HG02840 (cell line): ENCODE data around the gene SETDB2.

Source experiments
- ATAC-seq: cut with Tn5 transposase; IDR thresholded peaks from one replicate; pipeline ENCODE4 v1.9.1; 2021; ENCODE audit warnings: mild to moderate bottlenecking, moderate library complexity, moderate number of reproducible peaks; ENCODE audit not compliant: unreplicated experiment, low FRiP score

SETDB2 gene

DNA sequence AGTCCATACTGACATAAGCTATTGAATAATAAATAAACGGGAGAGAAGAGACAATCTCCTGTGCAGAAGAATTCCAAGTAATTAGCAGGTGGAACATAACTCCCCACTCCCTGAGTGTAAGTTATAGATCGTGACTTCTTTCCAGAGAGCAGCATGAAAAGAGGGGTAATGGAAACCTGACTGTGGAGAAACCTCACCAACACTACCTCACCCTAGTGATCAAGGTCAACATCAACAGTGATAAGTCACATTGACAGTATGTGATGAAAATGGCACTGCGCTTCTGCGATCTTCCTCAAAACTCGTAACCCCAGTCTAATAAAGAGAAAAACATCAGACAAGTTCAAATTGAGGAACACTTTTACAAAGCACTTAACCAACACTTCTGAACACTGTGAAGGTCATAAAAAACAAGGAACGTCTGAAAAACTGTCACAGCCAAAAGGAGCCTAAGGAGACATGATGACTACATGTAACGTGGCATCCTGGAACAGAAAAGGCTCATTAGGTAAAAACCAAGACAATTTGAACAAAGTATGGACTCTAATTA, 20.0 kb upstream of the SETDB2 start:
- no peak for ATAC-seq

DNA sequence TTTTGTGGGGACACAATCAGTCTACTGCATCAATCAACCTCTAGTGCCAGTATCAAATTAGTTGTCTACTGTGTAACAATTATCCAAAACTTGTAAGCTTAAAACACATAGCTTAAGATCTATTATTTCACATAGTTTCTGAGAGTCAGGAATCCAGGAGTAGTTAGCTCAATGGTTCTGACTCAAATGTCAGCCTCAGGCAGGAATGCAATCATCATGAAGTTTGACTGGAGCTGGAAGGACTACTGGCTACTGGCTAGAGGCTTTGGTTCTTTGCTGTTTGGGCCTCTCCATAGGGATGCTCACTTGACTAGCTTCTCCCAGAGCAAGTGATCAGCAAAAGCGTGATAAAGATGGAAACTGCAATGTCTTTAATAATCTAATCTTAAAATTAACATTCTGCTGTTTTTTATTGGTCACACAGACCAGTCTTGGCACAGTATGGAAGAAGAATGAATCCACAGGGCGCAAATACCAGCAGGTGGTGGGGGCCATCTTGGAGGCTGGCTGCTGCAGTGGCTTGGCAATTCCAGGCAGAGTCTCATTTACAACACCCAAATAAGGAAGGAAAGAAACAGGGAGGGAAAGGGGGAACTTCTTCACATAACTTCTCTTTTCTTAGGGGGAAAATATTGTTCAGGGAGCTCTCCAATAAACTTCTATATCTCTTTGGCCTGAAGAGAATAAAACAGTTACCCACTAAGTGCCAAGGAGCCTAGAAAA, 15.9 kb upstream of the SETDB2 start:
- ATAC-seq: no peak

DNA sequence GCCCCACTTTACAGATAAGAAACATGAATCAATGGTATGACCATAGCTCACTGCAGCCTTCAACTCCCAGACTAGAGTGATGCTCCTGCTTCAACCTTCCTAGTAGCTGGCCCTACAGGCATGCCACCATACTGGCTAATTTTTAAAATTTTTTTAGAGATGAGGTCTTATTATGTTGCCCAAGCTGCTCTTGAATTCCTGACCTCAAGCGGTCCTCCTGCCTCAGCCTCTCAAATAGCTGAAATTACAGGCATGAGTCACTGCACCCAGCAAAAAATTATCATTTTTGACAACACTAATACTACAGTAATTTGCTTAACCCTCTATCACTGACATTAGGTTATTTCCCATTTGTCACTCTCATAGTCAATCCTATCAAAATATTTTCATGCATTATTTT, 15.0 kb upstream of the SETDB2 start:
- ATAC-seq: no peak

DNA sequence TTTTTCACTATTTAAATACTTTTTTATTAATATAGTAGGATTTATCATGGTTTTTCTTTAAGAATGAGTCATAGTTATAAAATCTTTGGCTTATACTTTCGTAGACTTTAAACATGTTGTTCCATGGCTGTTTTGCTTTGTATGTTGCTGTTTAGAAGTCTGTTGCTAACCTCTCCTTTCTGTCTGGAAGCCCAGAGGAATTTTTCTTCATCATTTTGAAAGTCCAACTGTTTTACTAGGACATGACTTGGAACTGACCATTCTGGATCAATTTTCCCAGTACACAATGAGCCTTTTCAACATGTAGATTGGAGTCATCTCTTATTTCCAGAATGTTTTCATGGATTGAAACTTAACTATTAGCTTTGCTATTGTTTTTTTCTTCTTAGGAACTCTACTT, 8.1 kb upstream of the SETDB2 start:
- ATAC-seq: no peak

- ATAC-seq: no peak
Measured at GRCh38 chr13:49436890-49437289, 7.2 kb upstream of the SETDB2 start.

DNA sequence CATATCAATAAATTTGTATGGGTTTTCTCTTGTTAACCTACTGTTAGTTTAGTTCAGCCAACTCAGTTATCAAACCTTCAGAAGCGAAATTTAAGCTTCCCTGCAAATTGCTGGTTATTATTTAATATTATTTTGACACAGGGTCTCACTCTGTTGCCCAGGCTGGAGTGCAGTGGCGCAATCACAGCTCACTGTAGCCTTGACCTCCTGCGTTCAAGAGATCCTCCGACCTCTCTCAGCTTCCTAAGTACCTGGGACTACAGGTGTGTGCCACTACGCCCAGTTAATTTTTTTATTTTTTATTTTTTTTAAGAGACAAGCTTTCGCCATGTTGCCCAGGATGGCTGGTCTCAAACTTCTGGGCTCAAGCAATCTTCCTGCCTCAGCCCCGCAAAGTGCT, 6.4 kb upstream of the SETDB2 start:
- ATAC-seq: no peak

GRCh38 chr13:49439609-49440008, 4.5 kb upstream of the SETDB2 start:
- no peak for ATAC-seq

DNA sequence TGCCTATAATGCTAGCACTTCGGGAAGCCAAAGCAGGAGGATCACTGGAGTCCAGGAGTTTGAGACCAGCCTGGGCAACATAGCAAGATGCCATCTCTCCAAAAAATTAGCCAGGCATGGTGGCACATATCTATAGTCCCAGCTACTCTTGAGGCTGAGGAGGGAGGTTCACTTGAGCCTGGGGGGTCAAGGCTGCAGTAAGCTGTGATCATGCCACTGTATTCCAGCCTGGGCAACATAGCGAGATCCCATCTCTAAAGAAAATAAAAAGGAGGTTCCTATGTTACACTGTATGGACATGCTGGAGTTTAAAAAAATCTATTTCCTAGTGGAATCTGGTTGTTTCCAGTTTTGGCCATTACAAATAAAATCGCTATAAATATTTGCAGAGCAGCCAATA, 2.8 kb upstream of the SETDB2 start:
- ATAC-seq: no peak

DNA sequence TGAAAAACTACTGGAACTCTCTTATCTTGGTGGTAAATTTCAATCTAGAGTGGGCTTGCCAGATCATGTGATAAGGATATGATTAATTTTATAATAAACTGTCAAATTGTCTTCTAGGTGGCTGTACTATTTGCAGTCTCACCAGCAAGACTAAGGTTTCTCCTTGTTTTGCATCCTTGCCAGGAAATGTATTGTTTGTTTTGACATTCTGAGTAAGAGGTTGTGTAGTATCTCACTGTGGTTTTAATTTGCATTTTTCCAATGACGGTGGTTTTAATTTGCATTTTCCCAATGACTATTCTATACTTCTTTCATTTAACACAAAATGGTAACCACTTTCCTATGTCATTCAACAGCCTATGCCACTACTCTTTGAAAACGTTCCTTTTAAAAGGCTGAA, 2.2 kb upstream of the SETDB2 start:
- ATAC-seq: no peak

GRCh38 chr13:49443357-49443703, 744 bp upstream of the SETDB2 start:
- ATAC-seq: no peak

DNA sequence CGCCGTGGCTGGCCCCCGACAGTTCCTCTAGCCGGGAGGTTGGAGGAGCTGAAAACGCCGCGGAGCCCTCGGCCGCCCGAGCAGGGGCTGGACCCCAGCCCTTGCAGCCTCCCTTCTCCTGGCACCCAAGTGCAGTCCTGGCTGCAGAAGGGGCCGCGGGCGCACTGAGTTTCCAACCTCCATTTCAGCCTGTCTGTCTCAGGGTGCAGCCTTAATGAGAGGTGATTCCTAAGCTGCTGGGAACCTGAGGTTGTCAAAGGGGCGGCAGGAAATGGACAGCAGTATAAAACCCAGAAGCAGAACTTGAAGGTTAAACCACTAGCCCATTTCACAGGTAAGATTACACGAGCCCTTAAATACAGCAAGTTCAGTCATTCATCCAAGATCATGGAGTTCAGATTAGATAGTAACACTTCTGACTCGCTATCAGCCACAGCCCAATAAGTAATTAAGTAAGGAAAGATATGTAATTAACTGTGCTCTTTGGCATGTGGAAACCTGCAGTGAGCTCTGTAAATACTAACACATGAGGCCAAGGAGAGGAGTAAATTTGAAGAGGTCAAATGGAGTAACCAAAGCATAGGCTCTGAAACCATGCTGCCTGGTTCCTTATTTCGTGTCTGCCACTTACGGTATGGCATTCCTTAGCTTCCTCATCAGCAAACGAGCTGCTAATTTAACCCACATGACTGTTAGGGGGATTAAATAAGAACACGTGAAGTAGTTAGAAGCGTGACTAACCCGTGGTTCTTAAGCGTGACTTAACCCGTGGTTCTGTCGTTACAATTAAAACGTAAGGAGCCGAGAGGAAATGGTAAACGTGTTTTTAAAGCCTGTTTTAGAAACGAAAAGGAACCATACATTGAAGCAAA, 686 bp downstream of the SETDB2 start:
- ATAC-seq: peak; percentile 9

DNA sequence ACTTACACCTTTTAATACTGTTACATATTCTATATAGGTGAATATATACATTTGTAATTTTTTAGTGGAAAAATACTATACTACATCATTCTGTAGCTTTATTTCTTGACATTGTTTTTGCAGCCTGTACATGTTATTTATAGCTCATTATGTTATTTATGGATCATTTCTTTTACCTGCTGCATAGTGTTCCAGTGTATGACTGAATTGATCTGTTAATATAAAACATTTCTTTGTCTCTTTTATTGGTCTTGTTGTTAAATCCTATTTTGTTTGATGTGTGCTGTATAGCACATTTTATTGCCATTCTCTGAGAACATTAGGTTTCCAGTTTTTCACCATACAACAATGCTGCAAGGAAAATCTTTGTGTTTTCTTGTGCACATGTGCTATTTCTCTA, 2.4 kb downstream of the SETDB2 start:
- no peak for ATAC-seq

GRCh38 chr13:49448753-49449152, 4.7 kb downstream of the SETDB2 start:
- ATAC-seq: no peak

GRCh38 chr13:49450105-49450819, 6.2 kb downstream of the SETDB2 start:
- ATAC-seq: no peak

- no peak for ATAC-seq
Measured at GRCh38 chr13:49452725-49453457, 8.8 kb downstream of the SETDB2 start.

DNA sequence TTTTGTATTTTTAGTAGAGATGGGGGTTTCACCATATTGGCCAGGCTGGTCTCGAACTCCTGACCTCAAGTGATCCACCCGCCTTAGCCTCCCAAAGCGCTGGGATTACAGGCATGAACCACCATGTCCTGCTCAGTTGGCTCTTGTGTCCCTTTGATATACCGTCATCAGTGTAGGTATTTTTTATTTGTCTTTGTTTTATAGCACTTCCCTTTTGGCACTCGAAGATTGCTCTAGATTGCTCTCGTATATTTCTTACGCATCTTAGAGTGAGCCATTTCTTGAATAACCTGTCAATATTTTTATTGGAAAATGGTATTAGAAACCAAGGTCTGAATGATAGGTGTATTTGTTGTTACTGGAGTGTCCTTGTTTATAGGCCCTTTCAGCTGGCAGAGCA, 9.4 kb downstream of the SETDB2 start:
- no peak for ATAC-seq

DNA sequence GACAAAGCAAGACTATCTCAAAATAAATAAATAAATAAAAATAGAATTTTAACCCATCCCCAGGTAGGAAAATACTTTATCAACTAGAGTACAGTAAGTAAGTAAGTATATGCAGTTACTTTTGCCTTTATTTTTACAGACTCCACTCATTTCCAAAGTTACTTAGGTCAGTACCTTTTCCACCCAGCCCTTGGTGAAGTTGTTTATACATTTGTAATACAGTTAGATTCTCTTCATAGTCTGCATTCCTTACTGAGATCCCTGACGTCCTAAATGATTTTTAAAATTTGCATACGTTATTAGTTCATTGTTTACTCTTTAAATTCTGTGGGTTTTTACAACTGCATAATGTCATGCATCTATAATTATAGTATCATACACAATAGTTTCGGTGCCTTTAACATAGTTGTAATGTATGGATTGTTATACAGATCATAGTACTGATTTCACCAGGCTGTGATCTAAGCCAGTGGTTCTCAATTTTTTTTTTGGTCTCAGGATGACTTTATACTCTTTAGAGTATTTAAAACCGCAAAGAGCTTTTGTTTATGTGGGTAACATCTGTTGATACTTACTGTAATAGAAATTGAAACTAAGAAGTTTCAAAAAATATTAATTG, 10.4 kb downstream of the SETDB2 start:
- ATAC-seq: no peak

GRCh38 chr13:49455007-49455398, 10.9 kb downstream of the SETDB2 start:
- no peak for ATAC-seq

DNA sequence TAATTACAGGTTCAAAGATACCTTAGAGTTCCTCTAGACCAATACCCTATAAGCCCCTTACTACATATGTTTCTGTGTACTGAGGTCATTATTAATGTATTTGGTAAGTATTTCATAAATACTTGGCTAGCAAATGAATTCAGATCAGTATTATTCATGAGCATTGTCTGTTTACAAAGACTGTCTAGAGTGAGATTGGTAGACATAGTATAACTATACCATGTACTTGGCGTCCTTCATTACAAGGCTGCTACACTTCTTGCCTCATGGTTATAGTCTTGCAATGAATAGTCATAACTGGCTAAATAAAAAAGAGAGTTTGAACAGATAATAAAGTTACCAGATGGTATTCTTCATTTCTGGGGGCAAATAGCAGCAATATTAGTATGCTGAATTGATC, 12.1 kb downstream of the SETDB2 start:
- no peak for ATAC-seq

DNA sequence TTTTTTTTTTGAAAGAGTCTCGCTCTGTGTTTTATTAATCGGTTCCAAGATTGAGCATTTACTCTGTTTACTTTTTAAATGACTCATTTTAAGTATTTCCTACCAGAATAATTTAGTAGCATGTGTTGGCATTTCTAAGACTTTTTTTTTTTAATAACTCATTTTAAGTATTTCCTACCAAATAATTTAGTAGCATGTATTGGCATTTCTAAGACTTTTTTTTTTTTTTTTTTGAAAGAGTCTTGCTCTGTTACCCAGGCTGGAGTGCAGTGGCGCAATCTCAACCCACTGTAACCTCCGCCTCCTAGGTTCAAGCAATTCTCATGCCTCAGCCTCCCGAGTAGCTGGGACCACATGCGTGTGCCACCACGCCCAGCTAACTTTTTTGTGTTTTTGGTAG, 13.1 kb downstream of the SETDB2 start:
- ATAC-seq: no peak
